H1 (cell line): ENCODE data around the gene PAX9. TPM values are rescaled to one million over a fixed set of nuclear protein-coding genes. Genes with fewer than 3 reads are reported as not detected.

Source experiments
- EZH2 ChIP-seq: fragments of 200-600 bp; sonication (generic); IDR thresholded peaks from 2 replicates; pipeline ENCODE4 v1.7.1; 2012; ENCODE audit warnings: low read depth, mild to moderate bottlenecking, moderate library complexity, low read length, inconsistent platforms; ENCODE audit not compliant: severe bottlenecking
- polyA plus RNA-seq, 7 experiments: library from polyadenylated mRNA; depleted of rRNA in 3 of 7; stranded (reverse) in 5 of 7; unstranded in 2 of 7; fragments of >200 nt in 5 of 7; fragments of 200-250 nt in 2 of 7; gene quantifications; 1 replicate in 5 of 7; 2 replicates in 1 of 7; 4 replicates in 1 of 7; pipeline versions ENCODE4 v1.2.1 to v1.2.3, GENCODE V29; 2011 to 2013; ENCODE audit warnings: missing spikeins in 2 of 7, mixed read lengths in 2 of 7
- total RNA-seq: library from RNA; stranded (reverse); fragmentation: NEBNext Ultra II Directional; extraction: Animal tissue kit (Norgen Biotek cat#: 25700); gene quantifications from 2 replicates; pipeline ENCODE4 v1.2.1, GENCODE V29; 2021

PAX9 gene
- total and polyA plus RNA-seq, 2 of the 8 experiments (the other 6 are each of a cell fraction or from before 2014, with no cell fraction given) = 0.05 TPM; not detected in 1

GRCh38 chr14:36663404-36664321 is 2.0 kb downstream of the PAX9 start (continued):
- TF ChIP-seq EZH2 = peak; percentile 83
- TF ChIP-seq, all 59 proteins: peak for 6
